Heart right ventricle (tissue), 16 donors: ENCODE results near the gene GCH1. TPM values are rescaled to one million over a fixed set of nuclear protein-coding genes. Genes with fewer than 3 reads are reported as not detected.

Source experiments
- ATAC-seq, 8 donors: fragments of 200-7000 bp; cut with Tn5 transposase; one replicate each; pipeline ENCODE4 v1.9.1; 2020; ENCODE audit warnings: mild to moderate bottlenecking in 8 of 8, moderate library complexity in 8 of 8, moderate number of reproducible peaks in 1 of 8
- DNase-seq, 2 donors: peaks; one replicate each; pipeline ENCODE4 v3.0.0-alpha.2; 2020
- H3K27ac ChIP-seq, 10 donors: fragments of 200-600 bp; sonication (generic) in 2 of 10; one replicate each; pipeline versions ENCODE4 v1.5.0 to v1.8.0; 2020 to 2022; ENCODE audit warnings: mild to moderate bottlenecking in 3 of 10
- H3K27me3 ChIP-seq, 7 donors: fragments of 200-600 bp; one replicate each; pipeline ENCODE4 v1.8.0; 2021 to 2022; ENCODE audit warnings: mild to moderate bottlenecking in 2 of 7
- H3K36me3 ChIP-seq, 9 donors: fragments of 200-600 bp; sonication (generic) in 1 of 9; one replicate each; pipeline versions ENCODE4 v1.5.0 to v1.8.0; 2020 to 2022; ENCODE audit warnings: mild to moderate bottlenecking in 2 of 9
- H3K4me1 ChIP-seq, 9 donors: fragments of 200-600 bp; sonication (generic) in 1 of 9; one replicate each; pipeline versions ENCODE4 v1.5.0 to v1.8.0; 2020 to 2022; ENCODE audit warnings: mild to moderate bottlenecking in 4 of 9
- H3K4me3 ChIP-seq, 10 donors: fragments of 200-600 bp; sonication (generic) in 2 of 10; one replicate each; pipeline versions ENCODE4 v1.5.0 to v1.8.0; 2020 to 2022; ENCODE audit warnings: mild to moderate bottlenecking in 7 of 10, moderate library complexity in 2 of 10
- H3K9me3 ChIP-seq, 11 donors: fragments of 200-600 bp in 10 of 11; sonication (generic) in 2 of 11; one replicate each; pipeline versions ENCODE4 v1.5.0 to v1.8.0; 2013 to 2022; ENCODE audit warnings: mild to moderate bottlenecking in 2 of 11, control low read depth in 1 of 11, moderate library complexity in 1 of 11
- WGBS, 2 donors: extraction: QIAGEN DNeasy Blood & Tissue Kit; methylation state at CpG; one replicate each; pipeline ENCODE4 v1.1.7; 2013; ENCODE audit warnings: inconsistent platforms in 1 of 2; 5-methylcytosine and 5-hydroxymethylcytosine counted together
- intact Hi-C, 10 donors: fragments of 100-400 bp; cut with DNase I; formaldehyde crosslinking; loops; one replicate each; pipeline versions ENCODE4 v1.11.1 to v1.14.2; 2022
- polyA plus RNA-seq, 2 donors: library from polyadenylated mRNA; stranded (reverse); fragments of 200-250 nt; gene quantifications; one replicate each; pipeline ENCODE4 v1.2.3, GENCODE V29; 2013
- total RNA-seq, 10 donors: library from RNA; stranded (reverse); fragmentation: NEBNext Ultra II Directional in 3 of 10; extraction: Animal tissue kit (Norgen Biotek cat#: 25700) in 3 of 10; gene quantifications; one replicate each; pipeline versions ENCODE4 v1.2.1 to v1.2.4, GENCODE V29; 2021 to 2023
- TF ChIP-seq, protein P1 (sequence below), 9 donors: fragments of 200-600 bp; sonication (generic) in 2 of 9; IDR thresholded peaks; one replicate each; pipeline versions ENCODE4 v1.5.0 to v1.8.0; 2021 to 2022; ENCODE audit warnings: antibody characterized with exemption in 9 of 9, mild to moderate bottlenecking in 5 of 9, moderate library complexity in 1 of 9
- donor health status: Arrhythmogenic right ventricular cardiomyopathy.
- donor health status: ischemic (EF 13 %, LVEDD 7.1; RV severe dilation, severe dysfunction).
- donor health status: healthy with polysubstance abuse.
- donor health status: DM: no; HTN: yes; CAD: no.
- donor health status: DM: no; HTN: no; CAD: no.
- donor health status: ischemic (EF 25% LVEDD 6.9; RV normal size, moderate dysfunction).
- donor health status: ischemic (EF 25% LVEDD 5.7; RV mildly dilated, moderate dysfunction).
- donor health status: healthy.
- donor health status: DM: yes; HTN: yes; CAD: no.
- donor health status: Ischemic cardiomyopathy.
- donor health status: ischemic (EF 35%, LVEDD 5.7; RV mildly dilated, moderate dysfunction).
- donor health status: nonischemic (EF 11% LVEDD 7.7; RV severe dilation, severe dysfunction).
- donor health status: DM: yes; HTN: yes; CAD: no.
- donor health status: PGD.
- donor health status: ischemic (EF 29% LVEDD 5.4; RV normal size, mild dysfunction).
- donor health status: nonischemic (EF 23%, LVEDD 6.1; RV moderate dilation, normal function).

GCH1 gene
- total and polyA plus RNA-seq, 12 donors: 1.0 to 11.0 (median 2.7) TPM

GRCh38 chr14:54882521-54882920 lies 20.1 kb downstream of the GCH1 start:
- Histone ChIP-seq H3K36me3 (no peaks in the 10 kb centered on the region), H3K9me3 (no peaks in the 10 kb centered on the region), H3K4me1 (peaks cover 0 to 28% (median 13%) of the 10 kb centered on the region in 9 donors), H3K27me3 (no peaks in the 10 kb centered on the region), H3K4me3 (peak overlapping the region in 3 of 10 donors; percentile 44 to 54 (median 52)), H3K27ac (peak overlapping the region in 9 of 10 donors; percentile 49 to 85 (median 76))
- DNase-seq: no peak
- ATAC-seq: peak in 2 of 8 donors; percentile 13 to 23
- TF ChIP-seq, protein P1, sequence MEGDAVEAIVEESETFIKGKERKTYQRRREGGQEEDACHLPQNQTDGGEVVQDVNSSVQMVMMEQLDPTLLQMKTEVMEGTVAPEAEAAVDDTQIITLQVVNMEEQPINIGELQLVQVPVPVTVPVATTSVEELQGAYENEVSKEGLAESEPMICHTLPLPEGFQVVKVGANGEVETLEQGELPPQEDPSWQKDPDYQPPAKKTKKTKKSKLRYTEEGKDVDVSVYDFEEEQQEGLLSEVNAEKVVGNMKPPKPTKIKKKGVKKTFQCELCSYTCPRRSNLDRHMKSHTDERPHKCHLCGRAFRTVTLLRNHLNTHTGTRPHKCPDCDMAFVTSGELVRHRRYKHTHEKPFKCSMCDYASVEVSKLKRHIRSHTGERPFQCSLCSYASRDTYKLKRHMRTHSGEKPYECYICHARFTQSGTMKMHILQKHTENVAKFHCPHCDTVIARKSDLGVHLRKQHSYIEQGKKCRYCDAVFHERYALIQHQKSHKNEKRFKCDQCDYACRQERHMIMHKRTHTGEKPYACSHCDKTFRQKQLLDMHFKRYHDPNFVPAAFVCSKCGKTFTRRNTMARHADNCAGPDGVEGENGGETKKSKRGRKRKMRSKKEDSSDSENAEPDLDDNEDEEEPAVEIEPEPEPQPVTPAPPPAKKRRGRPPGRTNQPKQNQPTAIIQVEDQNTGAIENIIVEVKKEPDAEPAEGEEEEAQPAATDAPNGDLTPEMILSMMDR (IDR thresholded peaks at IDR 0.05): no peak
- intact Hi-C loops: no loop called here
- 64 to 80% methylated on average over 6 of the region's 6 CpGs for WGBS, 2 donors

GRCh38 chr14:54881761-54882401 lies 20.7 kb downstream of the GCH1 start:
- Histone ChIP-seq H3K4me1 (peaks cover 0 to 32% (median 13%) of the 10 kb centered on the region in 9 donors), H3K36me3 (no peaks in the 10 kb centered on the region), H3K27me3 (no peaks in the 10 kb centered on the region), H3K9me3 (no peaks in the 10 kb centered on the region), H3K27ac (peak overlapping the region; percentile 49 to 85 (median 75)), H3K4me3 (peak overlapping the region in 9 of 10 donors; percentile 20 to 58 (median 51))
- ATAC-seq: peak in 6 of 8 donors; percentile 70 to 76 (median 73)
- intact Hi-C loops: no loop called here
- DNase-seq: no peak
- TF ChIP-seq, protein P1 (IDR thresholded peaks at IDR 0.05): no peak
- WGBS, 2 donors: 13 to 26% methylated on average over 5 of the region's 5 CpGs

DNA sequence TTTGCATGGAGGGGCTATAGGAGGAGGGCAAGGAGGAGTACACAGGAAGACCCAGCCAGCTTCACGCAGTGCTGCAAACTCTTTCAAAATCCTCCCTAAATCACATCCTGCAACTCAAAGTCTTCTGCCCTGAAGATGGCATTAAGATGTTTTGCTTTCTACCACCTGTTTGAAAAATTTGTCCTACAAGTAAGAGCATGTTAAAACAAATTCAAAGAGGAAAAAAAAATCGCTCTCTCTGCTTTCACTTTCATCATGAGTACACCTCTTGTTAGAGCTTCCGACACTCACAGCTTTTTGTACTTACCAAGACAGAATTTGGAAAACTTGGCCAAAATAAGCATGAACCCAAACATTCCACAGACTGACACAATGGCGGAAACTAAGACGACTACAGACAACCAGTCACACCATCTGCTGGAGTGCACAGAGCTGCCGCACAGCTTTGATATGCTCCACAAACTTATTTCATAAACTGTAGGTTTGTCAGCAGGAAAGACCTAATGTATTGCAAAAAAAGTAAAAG lies 21.3 kb downstream of the GCH1 start:
- intact Hi-C loops: no loop called here
- WGBS, 2 donors: 26 to 46% methylated on average over 6 of the region's 6 CpGs
- Histone ChIP-seq H3K36me3 (no peaks in the 10 kb centered on the region), H3K4me3 (peak overlapping the region in 9 of 10 donors; percentile 20 to 58 (median 51)), H3K9me3 (no peaks in the 10 kb centered on the region), H3K27me3 (no peaks in the 10 kb centered on the region), H3K27ac (peak overlapping the region; percentile 49 to 85 (median 75)), H3K4me1 (peaks cover 0 to 32% (median 13%) of the 10 kb centered on the region in 9 donors)
- ATAC-seq (peak; percentile 44 to 81 (median 67)), DNase-seq (no peak)
- TF ChIP-seq, protein P1 (IDR thresholded peaks at IDR 0.05): peak in 2 of 9 donors; percentile 9 to 26

DNA sequence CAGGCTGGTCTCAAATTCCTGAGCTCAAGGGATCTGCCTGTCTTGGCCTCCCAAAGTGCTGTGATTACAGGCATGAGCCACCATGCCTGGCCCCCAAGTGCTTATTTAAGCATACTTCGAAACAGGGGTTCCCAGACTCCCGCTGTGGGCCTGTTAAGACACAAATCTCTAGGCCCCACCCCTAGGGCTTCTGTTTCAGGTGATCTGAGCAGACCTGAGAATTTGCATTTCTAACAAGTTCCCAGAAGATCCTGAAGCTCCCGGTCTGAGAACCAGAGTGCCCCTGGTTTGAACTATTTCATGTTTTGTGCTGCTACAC lies 25.0 kb downstream of the GCH1 start:
- 82 to 87% methylated on average over 3 of the region's 3 CpGs for WGBS, 2 donors
- H3K4me1 ChIP-seq: peaks cover 0 to 31% (median 13%) of the 10 kb centered on the region in 9 donors
- DNase-seq (no peak), ATAC-seq (no peak)
- no peak overlapping the region for H3K4me3 ChIP-seq
- no peaks in the 10 kb centered on the region for H3K27me3 ChIP-seq
- intact Hi-C loops: no loop called here
- H3K36me3 ChIP-seq: no peaks in the 10 kb centered on the region
- TF ChIP-seq, protein P1 (IDR thresholded peaks at IDR 0.05): no peak
- H3K27ac ChIP-seq: peak overlapping the region in 1 of 10 donors; percentile 46
- H3K9me3 ChIP-seq: peaks cover 0 to 10% (median 0%) of the 10 kb centered on the region in 11 donors
